ENCODE measurements around the gene ZNF329. TPM values are rescaled to one million over a fixed set of nuclear protein-coding genes. Genes with fewer than 3 reads are reported as not detected.

ZNF329 gene
- polyA plus RNA-seq (2011; rRNA removed) (5.5 and 7.5 TPM in 2 replicates), polyA minus RNA-seq (2011; rRNA and poly(A)+ RNA removed) (6.0 and 8.4 TPM in 2 replicates)

DNA sequence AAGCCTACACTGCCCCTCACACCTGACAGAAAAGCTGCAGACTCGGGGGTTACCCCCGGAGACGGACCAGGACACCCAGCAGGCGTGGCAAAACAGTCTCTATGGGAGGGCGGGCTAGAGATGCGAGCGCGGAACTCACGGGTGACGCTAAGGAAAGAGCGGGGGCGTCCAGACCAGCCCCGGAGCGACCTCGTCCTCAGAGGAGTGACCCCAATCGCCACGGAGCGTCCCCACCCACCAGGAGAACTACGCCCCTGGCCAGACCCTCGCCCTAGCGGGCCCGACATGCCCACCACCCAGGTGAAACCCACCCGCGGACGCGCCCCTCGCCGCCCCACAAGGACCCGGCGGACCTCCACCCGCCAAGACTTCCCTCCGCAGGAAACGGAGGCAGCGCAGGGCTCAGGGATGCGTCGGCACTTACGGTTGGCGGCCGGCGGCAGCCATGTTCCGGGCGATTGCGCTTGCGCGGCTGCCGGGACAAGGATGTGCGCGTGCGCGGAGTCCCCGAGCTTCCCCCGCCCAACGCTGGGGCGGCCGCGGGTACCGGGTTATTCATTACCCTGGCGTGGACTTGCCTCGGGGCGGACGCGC, at the start of gene ZNF329:
Gene ZNF329 (minus strand): TSS at position 462 of the 594 bp plus-strand sequence. CDS start 21,286 bp downstream, outside the sequence.
- ChIA-PET CTCF (interaction anchor here (0.6 to 1.0 kb wide), 2 partner anchors 37 to 368 kb away, joined by 3 to 4 read pairs; no protein-coding TSS in a partner anchor), POLR2A (interaction anchor here (0.5 kb wide), 1 partner anchor 423 kb away, joined by 11 read pairs; the partner anchor contains the start of gene ZNF671)
- H3K27me3 ChIP-seq (ENCODE audit: control insufficient read depth, insufficient read depth, low read length), result no peaks in the 10 kb centered on the region
- no peaks in the 10 kb centered on the region for H3K36me3 ChIP-seq (ENCODE audit: control insufficient read depth, insufficient read depth, low read length)
- TF ChIP-seq, protein P1, sequence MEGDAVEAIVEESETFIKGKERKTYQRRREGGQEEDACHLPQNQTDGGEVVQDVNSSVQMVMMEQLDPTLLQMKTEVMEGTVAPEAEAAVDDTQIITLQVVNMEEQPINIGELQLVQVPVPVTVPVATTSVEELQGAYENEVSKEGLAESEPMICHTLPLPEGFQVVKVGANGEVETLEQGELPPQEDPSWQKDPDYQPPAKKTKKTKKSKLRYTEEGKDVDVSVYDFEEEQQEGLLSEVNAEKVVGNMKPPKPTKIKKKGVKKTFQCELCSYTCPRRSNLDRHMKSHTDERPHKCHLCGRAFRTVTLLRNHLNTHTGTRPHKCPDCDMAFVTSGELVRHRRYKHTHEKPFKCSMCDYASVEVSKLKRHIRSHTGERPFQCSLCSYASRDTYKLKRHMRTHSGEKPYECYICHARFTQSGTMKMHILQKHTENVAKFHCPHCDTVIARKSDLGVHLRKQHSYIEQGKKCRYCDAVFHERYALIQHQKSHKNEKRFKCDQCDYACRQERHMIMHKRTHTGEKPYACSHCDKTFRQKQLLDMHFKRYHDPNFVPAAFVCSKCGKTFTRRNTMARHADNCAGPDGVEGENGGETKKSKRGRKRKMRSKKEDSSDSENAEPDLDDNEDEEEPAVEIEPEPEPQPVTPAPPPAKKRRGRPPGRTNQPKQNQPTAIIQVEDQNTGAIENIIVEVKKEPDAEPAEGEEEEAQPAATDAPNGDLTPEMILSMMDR (IDR thresholded peaks at IDR 0.05; ENCODE audit: insufficient read depth, low read depth, low read length), result no peak
- H3K4me3 ChIP-seq (ENCODE audit: low read depth, low read length), result peak within 1 kb of the TSS; percentile 66
- peak; percentile 23 for DNase-seq (ENCODE audit: low read depth)

GRCh38 chr19:58196901-58197616, 46.5 kb upstream of the ZNF329 start:
- no peak for DNase-seq (ENCODE audit: low read depth)
- Histone ChIP-seq H3K4me3 (ENCODE audit: low read depth, low read length) (no peak overlapping the region), H3K27me3 (ENCODE audit: control insufficient read depth, insufficient read depth, low read length) (no peaks in the 10 kb centered on the region), H3K36me3 (ENCODE audit: control insufficient read depth, insufficient read depth, low read length) (peaks cover 15% of the 10 kb centered on the region)
- TF ChIP-seq, protein P1 (IDR thresholded peaks at IDR 0.05; ENCODE audit: insufficient read depth, low read depth, low read length), result no peak
- POLR2A ChIA-PET, result no interaction called here
- CTCF ChIA-PET, result interaction anchor here (1.2 to 1.3 kb wide), 2 partner anchors 9 to 14 kb away, joined by 3 to 6 read pairs; no protein-coding TSS in a partner anchor

- Histone ChIP-seq H3K27me3 (ENCODE audit: control insufficient read depth, insufficient read depth, low read length) (no peaks in the 10 kb centered on the region), H3K4me3 (ENCODE audit: low read depth, low read length) (peak overlapping the region; percentile 82), H3K36me3 (ENCODE audit: control insufficient read depth, insufficient read depth, low read length) (peaks cover 13% of the 10 kb centered on the region)
- ChIA-PET CTCF (interaction anchor here (0.9 to 1.3 kb wide), 2 partner anchors 13 to 29 kb away, joined by 3 read pairs; no protein-coding TSS in a partner anchor), POLR2A (no interaction called here)
- TF ChIP-seq, protein P1 (IDR thresholded peaks at IDR 0.05; ENCODE audit: insufficient read depth, low read depth, low read length), result no peak
- no peak for DNase-seq (ENCODE audit: low read depth)
These were observed 33.2 kb upstream of the ZNF329 start for GRCh38 chr19:58183817-58184215.

DNA sequence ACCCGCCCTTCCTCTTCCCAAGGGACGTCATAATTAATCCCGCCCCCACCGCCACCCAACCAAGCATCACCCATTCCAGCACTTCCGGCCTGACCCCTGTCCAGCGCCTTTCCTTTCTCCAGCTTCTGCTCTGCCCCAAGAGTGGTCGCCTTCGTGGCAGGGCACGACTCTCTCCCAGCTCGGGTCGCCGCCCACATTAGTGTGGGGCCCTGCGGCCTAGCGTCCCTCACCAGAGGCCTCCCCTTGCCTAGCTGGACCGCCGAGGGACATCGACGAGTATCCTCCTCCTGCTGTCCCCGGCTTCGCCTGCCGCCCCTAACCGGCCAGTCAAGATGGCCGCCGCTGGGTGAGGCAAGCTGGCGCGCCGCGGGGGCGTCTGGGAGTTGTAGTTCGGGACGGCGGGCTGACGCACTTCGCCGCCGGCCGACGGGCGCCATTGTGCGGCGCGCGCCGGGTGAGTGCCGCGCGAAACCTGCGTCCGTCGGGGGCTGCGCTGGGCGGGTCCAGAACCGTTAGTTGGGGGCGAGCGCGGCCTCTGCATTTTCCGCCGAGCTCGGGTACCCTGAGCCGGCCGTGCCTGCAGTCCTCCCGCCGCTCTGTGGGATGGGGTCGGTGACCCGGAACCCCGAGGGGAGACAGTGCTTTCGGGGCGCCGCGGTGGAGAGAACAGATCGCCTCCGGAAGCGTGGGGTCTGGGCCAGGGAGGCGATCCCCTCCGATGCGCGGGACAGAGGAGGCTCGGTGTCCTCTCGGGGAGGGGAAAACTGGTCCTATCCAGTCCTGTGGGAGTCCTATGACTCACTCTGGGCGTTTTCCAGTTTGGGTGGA, 32.6 kb upstream of the ZNF329 start, which contains the start of gene ZNF274:
Gene ZNF274 (plus strand): TSS at position 73 of the 828 bp plus-strand sequence. CDS start 905 bp downstream, outside the sequence.
- POLR2A ChIA-PET, result no interaction called here
- H3K27me3 ChIP-seq (ENCODE audit: control insufficient read depth, insufficient read depth, low read length), result no peaks in the 10 kb centered on the region
- TF ChIP-seq, protein P1 (IDR thresholded peaks at IDR 0.05; ENCODE audit: insufficient read depth, low read depth, low read length), result no peak
- DNase-seq (ENCODE audit: low read depth), result peak; percentile 50
- H3K4me3 ChIP-seq (ENCODE audit: low read depth, low read length), result peak within 1 kb of the TSS; percentile 82
- CTCF ChIA-PET, result interaction anchor here (0.7 to 0.9 kb wide), 3 partner anchors 13 to 776 kb away, joined by 3 read pairs; no protein-coding TSS in a partner anchor
- peaks cover 15% of the 10 kb centered on the region for H3K36me3 ChIP-seq (ENCODE audit: control insufficient read depth, insufficient read depth, low read length)

All from BJ (cell line).